ENCODE results near the gene EXOC2. TPM values are rescaled to one million over a fixed set of nuclear protein-coding genes. Genes with fewer than 3 reads are reported as not detected.

EXOC2 gene
- total RNA-seq, 2 donors from 2014 or later = 28.1 to 35.0 TPM

DNA sequence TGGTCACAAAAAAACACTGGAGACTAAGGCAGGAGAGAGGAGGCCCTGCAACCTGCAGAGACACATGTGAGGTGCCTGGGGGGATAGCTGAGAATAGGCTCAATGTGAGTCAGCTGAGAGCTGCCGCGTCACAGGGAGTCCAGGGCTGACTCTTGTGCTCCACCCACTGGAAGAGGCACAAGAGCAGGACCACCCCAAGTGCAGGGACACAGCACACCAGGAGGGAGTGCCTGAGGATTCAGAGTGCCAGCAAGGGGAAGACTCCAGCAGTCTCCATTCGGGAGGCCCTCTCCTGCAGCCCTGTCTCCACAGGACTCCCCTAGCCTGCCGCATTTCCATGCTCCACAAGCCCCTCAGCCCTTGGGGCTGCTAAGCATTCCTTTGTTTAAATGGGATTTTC, 141.5 kb downstream of the EXOC2 start:
- Mint-ChIP-seq H3K27me3 (ENCODE audit: insufficient read depth) (no peaks in the 10 kb centered on the region), H3K36me3 (ENCODE audit: low read depth) (peaks cover 19% of the 10 kb centered on the region), H3K4me1 (peaks cover 10% of the 10 kb centered on the region), H3K9me3 (no peaks in the 10 kb centered on the region), H3K4me3 (no peak overlapping the region), H3K27ac (peak overlapping the region; percentile 13)
- peak; percentile 82 for DNase-seq
- Histone ChIP-seq H3K4me3 (ENCODE audit: low read length) (no peak overlapping the region), H3K36me3 (ENCODE audit: control insufficient read depth, insufficient read depth, low read length) (peaks cover 53% of the 10 kb centered on the region), H3K4me1 (ENCODE audit: control insufficient read depth, insufficient read depth, low read length) (peaks cover 3% of the 10 kb centered on the region), H3K27ac (ENCODE audit: low read depth, low read length) (no peak overlapping the region), H3K9me3 (ENCODE audit: control insufficient read depth, low read length) (no peaks in the 10 kb centered on the region), H3K9ac (ENCODE audit: extremely low read depth, low read length, poor library complexity, severe bottlenecking) (no peak overlapping the region), H3K27me3 (ENCODE audit: control insufficient read depth, insufficient read depth, low read length, poor library complexity, severe bottlenecking) (no peaks in the 10 kb centered on the region)
- 41 to 49% methylated on average over 4 of the region's 4 CpGs for WGBS, 2 experiments (ENCODE audit: insufficient coverage in 1 of 2, insufficient read length in 1 of 2)
- TF ChIP-seq, protein P1, sequence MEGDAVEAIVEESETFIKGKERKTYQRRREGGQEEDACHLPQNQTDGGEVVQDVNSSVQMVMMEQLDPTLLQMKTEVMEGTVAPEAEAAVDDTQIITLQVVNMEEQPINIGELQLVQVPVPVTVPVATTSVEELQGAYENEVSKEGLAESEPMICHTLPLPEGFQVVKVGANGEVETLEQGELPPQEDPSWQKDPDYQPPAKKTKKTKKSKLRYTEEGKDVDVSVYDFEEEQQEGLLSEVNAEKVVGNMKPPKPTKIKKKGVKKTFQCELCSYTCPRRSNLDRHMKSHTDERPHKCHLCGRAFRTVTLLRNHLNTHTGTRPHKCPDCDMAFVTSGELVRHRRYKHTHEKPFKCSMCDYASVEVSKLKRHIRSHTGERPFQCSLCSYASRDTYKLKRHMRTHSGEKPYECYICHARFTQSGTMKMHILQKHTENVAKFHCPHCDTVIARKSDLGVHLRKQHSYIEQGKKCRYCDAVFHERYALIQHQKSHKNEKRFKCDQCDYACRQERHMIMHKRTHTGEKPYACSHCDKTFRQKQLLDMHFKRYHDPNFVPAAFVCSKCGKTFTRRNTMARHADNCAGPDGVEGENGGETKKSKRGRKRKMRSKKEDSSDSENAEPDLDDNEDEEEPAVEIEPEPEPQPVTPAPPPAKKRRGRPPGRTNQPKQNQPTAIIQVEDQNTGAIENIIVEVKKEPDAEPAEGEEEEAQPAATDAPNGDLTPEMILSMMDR (conservative IDR thresholded peaks at IDR 0.05) = peak; percentile 46

DNA sequence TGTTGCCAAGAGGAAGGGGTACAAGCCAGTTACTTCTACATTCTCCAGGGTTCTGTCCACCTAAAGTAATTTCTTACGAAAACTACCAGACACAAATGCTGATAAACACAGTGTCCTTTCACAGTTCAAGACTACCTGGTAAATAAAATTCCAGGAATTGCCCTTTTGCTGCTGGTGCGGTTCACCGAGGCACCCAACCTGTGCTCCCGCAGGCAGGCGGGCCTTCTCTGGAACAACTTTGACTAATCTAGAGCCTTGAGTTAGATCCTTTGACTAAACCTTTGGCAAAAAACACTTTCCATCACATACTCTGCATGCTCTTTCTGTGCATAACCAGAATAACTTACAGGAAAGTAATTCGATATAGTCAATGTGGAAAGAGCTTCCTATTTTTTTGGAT, 143.0 kb downstream of the EXOC2 start:
- H3K36me3 ChIP-seq (ENCODE audit: control insufficient read depth, insufficient read depth, low read length) = peaks cover 48% of the 10 kb centered on the region
- DNase-seq = no peak
- peaks cover 9% of the 10 kb centered on the region for H3K36me3 Mint-ChIP-seq (ENCODE audit: low read depth)
- 93 to 100% methylated on average over 1 to 6 of the region's 6 CpGs for WGBS, 2 experiments (ENCODE audit: insufficient coverage in 1 of 2, insufficient read length in 1 of 2)
- no peaks in the 10 kb centered on the region for H3K27me3 ChIP-seq (ENCODE audit: control insufficient read depth, insufficient read depth, low read length, poor library complexity, severe bottlenecking)
- TF ChIP-seq, protein P1 (conservative IDR thresholded peaks at IDR 0.05) = no peak
- no peaks in the 10 kb centered on the region for H3K9me3 ChIP-seq (ENCODE audit: control insufficient read depth, low read length)
- H3K9me3 Mint-ChIP-seq = no peaks in the 10 kb centered on the region
- H3K4me3 Mint-ChIP-seq = no peak overlapping the region
- no peak overlapping the region for H3K4me3 ChIP-seq (ENCODE audit: low read length)
- peaks cover 3% of the 10 kb centered on the region for H3K4me1 ChIP-seq (ENCODE audit: control insufficient read depth, insufficient read depth, low read length)
- H3K9ac ChIP-seq (ENCODE audit: extremely low read depth, low read length, poor library complexity, severe bottlenecking) = no peak overlapping the region
- no peak overlapping the region for H3K27ac Mint-ChIP-seq
- H3K27me3 Mint-ChIP-seq (ENCODE audit: insufficient read depth) = no peaks in the 10 kb centered on the region
- H3K4me1 Mint-ChIP-seq = peaks cover 10% of the 10 kb centered on the region
- H3K27ac ChIP-seq (ENCODE audit: low read depth, low read length) = no peak overlapping the region

DNA sequence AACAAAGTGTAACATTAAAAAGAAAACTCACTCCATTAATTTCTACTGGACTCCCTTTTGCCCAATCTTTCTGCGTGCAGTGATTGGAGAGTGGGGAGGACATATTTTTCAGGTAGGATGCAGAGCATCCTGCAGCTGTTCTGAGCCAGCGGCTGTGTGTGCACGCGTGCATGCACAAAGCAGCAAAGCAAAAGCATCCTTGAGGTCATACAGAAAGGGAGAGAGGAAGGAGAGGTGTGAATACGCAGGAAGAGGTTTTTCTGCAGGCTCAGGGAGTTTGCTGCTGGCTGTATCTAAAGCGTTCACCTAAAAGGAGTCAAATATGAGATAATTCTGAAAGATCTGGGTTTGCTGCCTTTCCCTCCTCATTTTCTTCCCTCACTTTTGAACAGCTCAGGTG, 144.4 kb downstream of the EXOC2 start:
- Histone ChIP-seq H3K4me3 (ENCODE audit: low read length) (no peak overlapping the region), H3K36me3 (ENCODE audit: control insufficient read depth, insufficient read depth, low read length) (peaks cover 42% of the 10 kb centered on the region), H3K4me1 (ENCODE audit: control insufficient read depth, insufficient read depth, low read length) (peaks cover 3% of the 10 kb centered on the region), H3K27me3 (ENCODE audit: control insufficient read depth, insufficient read depth, low read length, poor library complexity, severe bottlenecking) (no peaks in the 10 kb centered on the region), H3K9ac (ENCODE audit: extremely low read depth, low read length, poor library complexity, severe bottlenecking) (no peak overlapping the region), H3K27ac (ENCODE audit: low read depth, low read length) (no peak overlapping the region), H3K9me3 (ENCODE audit: control insufficient read depth, low read length) (no peaks in the 10 kb centered on the region)
- Mint-ChIP-seq H3K9me3 (no peaks in the 10 kb centered on the region), H3K27ac (no peak overlapping the region), H3K4me3 (no peak overlapping the region), H3K36me3 (ENCODE audit: low read depth) (peaks cover 13% of the 10 kb centered on the region), H3K27me3 (ENCODE audit: insufficient read depth) (no peaks in the 10 kb centered on the region), H3K4me1 (peaks cover 10% of the 10 kb centered on the region)
- 92 to 100% methylated on average over 5 to 6 of the region's 6 CpGs for WGBS, 2 experiments (ENCODE audit: insufficient coverage in 1 of 2, insufficient read length in 1 of 2)
- TF ChIP-seq, protein P1 (conservative IDR thresholded peaks at IDR 0.05) = no peak
- no peak for DNase-seq

Data from endodermal cell (in vitro differentiated cells).